SKM-1 treated with dmso at 0.1 percent for 144 hours (cell line): Measurements from ENCODE around the gene YOD1.
"Not testable (repeated sequence)": the region's sequence is repeated elsewhere in the genome, so short reads cannot be mapped to it uniquely, and the experiment has no call there.

Experiments used
- DNase-seq: peaks from one replicate; lab custom pipeline; 2025; ENCODE audit not compliant: unreplicated experiment; lab: John Stamatoyannopoulos, UW

YOD1 gene

DNA sequence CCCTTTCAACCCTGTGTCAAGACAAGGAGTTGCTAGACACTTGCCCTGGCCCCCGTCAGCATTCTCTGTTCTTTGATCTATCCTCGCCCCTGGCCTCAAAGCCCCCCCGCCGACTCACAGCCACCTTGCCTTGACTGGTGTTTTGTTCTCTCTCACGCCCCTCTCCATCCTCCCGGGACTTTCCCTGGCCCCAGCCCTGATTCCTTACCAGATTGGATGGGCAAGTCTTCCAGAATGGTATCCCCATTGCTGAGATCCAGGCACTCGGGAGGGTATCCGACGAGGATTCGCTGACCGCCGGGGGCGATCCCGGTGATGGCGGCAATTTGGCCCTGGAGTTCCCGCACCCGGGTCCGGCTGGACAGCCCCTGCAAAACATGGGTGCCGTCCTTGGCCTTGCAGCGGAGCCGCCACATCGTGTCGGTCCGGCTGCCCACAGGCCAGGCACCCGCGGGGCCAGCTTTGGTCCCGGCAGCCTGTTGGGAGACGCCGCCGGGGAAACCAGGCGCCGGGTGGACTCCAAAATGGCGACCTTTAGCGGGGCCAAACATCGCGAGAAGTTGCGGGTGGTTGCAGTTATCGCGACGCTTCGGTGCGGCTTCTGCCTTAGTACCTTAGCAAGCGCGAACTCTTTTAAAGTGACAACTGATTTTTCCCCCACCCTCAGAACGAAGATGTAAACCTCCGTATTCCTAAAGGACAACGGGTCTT, 373 bp downstream of the YOD1 start:
- peak; percentile 89 for DNase-seq

DNA sequence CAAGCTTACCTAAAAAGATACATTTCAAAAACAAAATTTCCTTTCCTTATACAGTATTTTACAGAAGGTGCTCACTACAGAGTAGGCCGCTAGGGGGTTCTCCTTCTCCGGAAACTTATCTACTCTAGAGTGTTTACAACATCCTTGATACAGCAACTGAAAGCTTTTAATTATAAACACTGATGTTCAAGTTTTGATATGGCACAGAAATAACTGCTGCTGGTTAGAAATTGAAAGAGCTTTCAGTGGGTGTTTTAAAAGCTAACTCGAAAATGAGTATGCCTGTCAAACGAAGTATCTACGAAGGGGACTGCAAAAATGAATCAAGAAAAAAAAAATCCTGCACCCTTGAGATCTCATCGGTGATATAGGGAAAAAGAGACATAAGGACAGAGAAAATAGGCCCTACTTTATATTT, 1.0 kb downstream of the YOD1 start:
- peak; percentile 84 for DNase-seq

DNA sequence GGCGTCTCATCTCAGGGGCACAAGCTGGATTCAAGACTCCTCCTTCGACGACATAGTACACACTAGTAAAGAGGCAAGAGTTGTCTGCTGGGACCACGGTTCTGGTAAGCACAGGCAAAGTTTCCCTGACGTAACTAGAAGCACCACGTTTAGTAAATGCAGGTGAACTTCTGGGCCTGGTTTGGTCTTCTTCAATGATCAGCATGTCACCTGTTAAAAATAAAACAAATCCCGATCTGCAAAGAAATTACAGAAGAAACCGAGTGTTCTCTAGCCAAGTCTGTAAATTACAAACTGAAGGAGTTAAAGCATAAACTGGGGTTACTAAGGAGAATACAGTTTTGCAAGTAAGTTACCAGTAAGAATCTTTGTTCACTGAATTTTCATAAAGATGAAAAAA, 1.5 kb downstream of the YOD1 start:
- DNase-seq = no peak

DNA sequence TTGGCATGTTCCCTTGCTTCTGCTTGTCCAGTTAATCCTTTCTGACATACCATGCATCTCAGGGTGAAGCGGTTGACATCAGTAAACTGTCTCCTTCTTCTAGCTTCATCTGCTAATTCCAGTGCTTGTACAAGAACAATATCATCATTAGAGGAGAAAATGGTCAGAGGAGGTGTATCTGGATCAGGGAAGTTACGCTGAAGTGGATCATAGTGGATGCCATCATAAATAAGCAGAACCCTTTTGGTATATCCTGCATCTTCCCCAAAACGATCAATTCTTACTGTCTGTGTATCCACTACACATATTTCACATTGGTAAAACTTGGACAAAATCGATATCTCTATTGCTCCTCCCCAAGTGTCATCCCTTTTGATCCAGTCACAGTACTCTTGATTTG, 2.0 kb downstream of the YOD1 start:
- DNase-seq = no peak

DNA sequence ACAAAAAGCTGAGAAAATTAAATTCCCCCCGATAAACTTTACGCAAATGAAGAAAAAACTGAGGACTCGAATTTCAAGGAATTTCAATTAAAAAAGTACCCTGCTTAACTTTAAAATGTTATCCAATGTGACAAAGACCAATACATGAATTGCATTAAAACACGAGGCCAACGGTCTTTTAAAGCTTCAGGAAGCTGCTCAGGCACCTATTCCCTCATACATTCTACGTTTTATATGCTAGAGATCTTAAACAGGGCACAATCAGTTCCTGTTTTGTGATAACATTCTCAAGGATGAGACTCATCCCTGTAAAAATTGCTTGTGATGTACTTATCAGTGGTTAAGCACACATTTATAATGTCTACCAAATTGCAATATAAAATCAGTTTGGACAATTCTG, 3.0 kb downstream of the YOD1 start:
- DNase-seq = no peak

DNA sequence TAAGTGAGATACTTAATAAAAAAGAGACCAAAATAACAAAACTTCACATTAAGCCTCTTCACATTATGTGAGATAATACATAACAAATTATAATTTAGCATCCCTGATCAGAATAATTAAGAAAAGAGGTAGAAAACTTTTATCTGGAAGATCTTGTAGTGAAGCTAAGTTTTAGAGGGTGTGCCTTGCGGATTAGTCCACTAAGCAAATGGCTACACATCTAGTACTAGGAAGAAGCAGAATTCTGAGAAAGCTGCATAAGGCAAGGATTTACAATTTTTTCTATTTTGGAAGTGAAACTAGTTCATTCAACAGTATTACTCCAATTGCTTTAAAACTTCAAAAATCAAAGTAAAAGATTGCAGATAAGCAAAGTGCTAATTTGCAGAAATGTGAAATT, 3.5 kb downstream of the YOD1 start:
- no peak for DNase-seq

DNA sequence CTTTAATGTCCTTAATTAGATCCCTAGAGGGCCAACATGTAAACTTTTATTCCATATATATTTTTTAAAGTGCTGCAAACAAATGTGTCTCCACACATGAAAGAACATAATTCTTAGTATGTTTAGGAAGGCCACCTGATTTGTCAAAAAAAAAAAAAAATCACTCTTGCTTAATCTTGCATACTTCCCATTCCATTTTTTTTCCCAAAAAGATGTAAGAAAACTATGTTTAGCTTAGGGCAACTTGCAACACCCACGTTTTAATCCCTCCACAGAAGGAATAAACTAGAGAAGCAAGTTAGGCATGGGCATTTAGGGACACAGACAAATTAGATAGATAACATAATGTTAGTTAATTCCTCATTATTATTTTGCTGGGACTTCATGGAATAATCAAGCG, 5.6 kb downstream of the YOD1 start:
- DNase-seq = no peak

DNA sequence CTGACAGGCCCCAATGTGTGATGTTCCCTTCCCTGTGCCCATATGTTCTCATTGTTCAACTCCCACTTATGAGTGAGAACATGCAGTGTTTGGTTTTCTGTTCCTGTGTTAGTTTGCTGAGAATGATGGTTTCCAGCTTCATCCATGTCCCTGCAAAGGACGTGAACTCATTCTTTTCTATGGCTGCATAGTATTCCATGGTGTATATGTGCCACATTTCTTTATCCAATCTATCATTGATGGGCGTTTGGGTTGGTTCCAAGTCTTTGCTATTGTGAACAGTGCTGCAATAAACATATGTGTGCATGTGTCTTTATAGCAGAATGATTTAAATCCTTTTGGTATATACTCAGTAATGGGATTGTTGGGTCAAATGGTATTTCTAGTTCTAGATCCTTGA, 9.6 kb downstream of the YOD1 start:
- not testable (repeated sequence) for DNase-seq

DNA sequence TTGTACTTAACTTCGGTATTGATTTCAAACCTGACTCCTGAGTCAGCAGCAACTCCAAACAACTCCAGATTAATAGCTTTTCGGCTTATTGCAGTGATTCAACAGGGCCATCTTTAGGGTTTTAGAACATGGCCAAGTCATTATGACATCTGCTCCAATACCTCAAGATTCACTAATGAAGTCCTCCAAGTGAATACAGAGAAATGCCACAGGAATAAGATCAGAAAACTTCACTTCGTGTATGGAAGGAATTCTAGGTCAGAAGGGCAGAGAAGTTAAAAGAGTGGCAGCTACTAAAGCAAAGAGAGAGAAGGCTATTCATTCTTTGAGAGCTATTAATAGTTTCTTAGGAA, 10.9 kb downstream of the YOD1 start:
- DNase-seq = no peak

DNA sequence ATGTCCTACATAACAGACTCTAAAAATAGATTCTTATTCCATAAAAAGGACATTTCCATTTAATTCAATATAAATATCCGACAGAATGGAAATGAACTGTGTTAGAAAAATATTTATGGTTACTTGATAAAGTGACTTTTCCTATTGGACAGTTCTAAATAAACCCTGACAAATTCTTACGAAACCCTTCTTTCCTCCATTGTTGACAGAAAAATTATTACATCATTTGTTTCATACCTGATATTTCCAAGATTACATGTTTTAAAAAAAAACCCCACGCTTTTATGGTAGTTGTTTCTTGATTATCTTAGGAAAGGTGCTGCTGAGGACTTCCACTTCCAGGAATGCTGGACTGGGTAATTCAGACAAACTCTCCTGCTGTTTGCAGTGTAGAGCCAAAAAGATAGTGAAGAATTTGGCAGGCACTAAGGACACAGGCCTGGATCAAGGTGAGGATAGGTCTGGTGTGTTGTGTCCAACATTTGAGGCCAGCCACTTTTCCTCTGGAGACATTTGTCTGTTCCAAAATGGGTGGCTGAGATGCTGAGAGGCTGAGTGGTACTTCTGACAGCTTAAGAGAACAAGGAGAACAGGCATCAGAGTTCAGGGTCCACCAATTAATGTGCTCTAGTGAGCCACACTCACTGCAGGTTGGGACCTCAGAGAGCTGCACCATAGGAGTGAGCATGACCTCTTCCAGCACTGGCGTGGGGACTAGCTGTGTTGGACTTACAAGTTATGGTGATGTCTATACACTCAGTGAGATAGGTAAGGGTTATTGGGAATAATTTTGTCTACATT, 11.4 kb downstream of the YOD1 start:
- DNase-seq = no peak

DNA sequence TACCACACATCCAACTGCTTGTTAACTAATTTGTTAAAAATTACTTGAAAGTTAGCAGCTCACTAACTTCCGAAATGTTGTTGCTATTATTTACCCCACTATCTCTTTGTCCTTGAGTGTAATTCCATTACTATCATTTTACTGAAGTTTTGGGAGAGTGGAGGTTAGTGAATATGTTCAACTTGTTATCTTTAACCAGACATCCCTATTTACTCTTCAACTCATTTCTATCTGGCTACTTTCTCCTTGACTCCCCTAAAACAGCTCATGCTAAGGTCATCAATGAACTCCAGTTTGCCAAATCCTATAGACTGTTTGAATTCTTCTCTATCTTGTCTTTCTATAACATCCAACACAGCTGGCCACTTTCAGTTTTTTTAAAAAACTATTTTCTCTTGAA, 14.1 kb downstream of the YOD1 start:
- DNase-seq = no peak

DNA sequence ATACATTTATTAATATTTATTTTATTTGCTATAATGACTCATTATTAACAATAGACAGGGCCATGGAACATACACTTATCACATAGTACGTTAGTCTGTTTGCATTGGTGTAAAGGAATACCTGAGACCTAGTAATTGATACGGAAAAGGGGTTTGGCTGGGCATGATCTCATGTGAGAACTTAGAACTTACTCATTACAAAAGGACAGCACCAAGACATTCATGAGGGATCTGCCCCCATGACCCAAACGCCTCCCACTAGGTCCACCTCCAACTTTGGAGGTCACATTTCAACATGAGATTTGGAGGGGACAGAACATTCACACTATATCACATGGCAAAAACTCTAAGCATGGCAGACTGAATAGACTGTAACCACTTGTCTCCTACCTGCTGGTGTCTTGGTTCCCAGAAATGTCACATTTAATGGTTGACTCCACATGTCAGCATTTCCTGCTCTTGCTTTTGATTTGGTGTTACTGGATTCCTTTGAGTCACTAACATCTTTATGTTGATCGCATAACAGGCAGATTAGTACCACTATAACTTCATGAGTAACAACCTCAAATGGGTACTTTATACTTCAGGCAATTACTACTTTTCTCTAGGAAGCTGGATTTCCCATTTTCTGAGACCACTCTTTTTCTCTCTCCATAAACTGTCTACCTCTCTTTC, 15.0 kb downstream of the YOD1 start:
- DNase-seq = no peak

DNA sequence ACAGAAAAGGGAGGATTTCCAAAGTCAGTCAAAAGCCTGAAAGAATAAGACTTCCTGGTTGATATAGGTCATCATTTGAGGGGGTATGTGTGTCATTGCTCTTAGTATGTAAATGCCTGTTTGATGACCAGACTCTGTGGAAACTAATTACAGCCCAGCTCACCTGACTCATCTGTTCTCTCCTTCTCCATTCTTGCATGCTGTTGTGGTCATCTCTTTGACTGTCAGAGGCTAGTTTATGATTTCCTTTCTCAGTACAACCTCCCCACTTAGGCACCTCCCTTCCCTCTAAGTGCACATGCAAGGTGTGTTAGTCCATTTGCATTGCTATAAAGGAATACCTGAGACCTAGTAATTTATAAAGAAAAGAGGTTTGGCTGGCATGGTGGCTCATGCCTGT, 16.0 kb downstream of the YOD1 start:
- no peak for DNase-seq

DNA sequence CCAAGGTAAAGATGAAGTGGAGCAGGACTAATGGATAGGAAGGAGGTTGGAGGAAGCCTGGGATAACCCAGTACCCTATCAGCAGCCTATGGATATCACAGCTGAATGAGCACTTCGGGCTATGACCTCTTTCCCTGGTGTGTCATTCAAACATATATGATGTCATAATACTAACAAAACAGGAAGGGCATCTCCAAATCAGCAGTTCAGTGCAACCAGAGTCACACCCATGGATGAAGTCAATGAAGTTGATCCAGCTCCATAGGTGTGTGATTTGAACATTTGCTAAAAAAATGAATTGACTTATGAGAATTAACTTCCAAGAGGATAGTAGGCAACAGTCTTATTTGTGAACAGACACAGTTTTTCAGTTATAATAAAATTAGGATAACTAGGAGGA, 16.8 kb downstream of the YOD1 start:
- no peak for DNase-seq

DNA sequence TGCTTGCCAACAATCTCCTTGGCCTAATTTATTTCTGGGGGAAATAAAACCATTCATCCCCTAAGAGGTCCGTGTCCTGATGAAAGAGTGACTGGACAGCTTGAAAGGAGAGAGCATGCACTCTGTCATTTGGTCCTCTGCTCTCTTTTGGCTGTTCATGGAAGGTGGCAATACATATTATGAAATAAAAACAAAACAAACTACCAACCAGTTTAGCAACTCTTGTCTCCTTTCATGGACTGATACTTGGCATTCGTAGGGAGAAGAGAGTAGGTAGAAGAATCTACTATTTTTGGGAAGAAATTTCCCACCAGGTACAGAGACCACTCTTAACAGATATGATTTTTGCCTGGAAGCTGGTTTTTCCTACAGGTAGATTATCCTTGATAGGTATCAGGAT, 17.7 kb downstream of the YOD1 start:
- DNase-seq = no peak

DNA sequence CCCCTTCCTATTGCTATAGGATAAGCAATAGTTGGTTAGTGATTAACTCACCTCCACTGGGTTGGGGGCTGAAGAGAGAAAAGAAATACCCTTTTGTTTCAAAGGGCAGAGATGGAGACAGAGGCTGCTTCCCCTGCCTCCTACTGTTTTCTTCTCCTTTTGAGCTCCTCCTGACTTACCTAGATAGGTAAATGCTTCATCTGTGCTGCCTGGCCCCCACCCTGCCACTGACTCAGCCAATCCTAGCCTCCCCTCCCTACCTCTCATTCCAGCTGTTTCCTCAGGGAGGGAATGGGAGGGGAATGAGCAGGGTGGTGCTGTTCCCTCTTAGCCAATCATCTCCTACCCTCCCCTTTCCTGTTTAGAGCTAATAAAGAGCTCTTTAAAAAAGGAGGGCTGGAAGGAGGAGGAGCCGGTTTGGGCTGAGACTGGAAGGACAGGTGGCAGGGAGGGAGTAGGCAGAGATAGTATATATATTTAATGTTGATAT, 18.4 kb downstream of the YOD1 start, which contains the start of gene C1orf116:
Gene C1orf116 (minus strand): TSS at position 229 of the 490 bp plus-strand sequence. CDS start 5,158 bp downstream, outside the sequence.
- no peak for DNase-seq

DNA sequence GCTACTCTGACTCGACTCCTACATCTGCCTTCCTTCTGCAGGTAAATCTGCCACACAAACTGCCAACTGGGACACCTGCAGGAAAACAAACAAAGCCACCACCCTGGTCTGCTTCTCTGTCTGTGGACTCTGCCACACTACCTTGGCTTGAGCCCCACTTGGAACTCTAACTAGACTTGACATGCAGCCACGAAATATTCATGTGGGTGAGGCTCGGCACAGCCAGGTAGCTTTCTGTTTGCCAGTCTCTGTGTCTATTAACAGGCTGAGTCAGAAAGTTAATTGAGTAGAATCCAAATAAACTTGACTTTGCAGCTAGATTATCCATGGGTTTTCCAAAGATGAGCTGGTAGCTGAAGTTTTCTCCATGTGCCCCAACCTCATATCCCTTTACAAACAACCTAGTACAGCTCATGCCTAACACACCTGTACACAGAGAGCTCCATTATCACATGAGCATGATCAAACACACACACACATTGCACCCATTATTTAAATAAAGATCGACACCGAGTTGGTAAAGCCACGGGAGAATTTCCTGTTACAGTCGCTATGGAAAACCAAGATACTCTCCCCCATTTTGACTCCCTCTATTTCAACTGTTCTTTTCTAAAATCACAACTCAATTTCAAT, 19.3 kb downstream of the YOD1 start:
- no peak for DNase-seq

DNA sequence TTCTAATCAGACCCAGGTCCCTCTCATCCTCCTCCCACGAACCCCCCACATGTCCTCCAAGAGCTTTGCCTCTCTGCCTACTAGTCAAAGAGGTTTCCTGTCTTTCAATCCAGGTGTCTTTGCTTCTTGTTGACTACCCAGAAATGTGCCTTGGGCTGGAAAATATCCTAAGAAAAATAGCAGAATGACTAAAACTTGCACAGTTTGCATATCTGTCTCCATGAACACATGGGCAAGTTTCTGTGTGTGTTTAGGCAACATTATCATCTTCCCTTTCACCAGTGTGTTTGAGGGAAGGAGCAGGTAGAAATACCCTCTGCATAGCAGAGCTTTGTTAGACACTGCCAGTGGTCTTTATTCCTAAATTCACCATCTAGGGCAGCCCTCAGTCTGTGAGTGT, 20.0 kb downstream of the YOD1 start:
- no peak for DNase-seq

DNA sequence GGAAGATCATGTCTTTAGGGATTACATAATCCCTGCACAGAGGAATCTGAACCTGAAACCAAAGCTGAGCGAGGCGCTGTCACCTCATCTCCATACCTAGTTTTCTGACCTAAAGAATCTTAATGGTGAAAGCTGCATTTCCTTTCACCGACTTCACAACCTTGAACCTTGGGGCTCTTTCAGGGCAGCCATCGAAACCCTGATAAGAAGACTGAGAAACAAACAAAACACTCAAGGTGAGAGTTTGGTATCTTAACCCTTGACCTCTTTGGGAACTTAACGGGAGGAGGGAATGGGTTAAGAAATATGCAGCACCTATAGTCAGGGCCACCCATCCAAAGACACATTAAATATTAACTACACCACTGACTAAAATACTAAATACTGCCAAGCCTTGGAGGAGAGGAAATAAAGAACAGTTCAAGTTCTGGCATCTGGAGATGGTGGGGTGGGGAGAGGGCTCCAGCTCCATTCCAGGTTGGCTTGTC, 20.4 kb downstream of the YOD1 start:
- DNase-seq = no peak

DNA sequence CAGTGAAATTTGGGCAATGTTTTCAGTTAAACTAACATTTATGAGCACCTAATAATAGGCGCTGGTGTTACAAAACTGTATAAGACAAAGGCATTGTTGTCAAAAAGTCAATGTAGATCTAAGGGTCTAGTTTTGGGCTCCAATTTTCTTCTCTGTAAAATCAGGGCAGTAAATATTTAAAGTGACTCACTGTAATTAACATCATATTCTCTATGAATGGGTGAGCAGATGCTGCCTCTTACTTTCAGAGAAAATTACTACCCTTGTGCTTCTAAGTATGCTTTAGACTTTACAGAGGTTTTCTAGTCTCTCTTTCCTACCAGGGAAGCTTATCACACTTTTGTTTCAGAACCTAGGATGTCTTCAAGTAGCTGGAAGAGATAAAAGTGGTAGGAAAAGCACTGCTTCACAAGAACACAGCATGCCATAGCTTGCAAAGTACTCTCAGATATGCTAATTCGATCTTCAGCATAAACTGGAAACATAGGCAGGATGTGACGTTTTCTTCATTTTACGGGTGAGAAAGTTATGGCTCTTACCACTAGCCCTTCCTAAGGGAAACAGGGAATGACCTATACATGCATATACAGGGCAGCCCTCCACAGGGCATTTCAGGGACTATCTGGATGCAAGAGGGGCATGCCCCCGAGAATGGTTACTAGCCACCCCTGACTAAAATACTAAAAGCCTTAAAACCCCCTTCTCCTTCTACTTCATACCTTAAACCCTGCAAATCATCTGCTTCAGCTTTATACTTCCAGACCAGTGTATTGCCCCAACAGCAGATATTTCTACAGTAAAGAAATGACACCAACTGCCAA, 21.1 kb downstream of the YOD1 start:
- DNase-seq = no peak
